ENCODE data around the gene NPIPB6.

GRCh38 chr16:28311913-28312312 is 51.4 kb downstream of the NPIPB6 start:
- TF ChIP-seq CTCF (IDR thresholded peaks at IDR 0.05; ENCODE audit: low read depth, low read length, missing input control) (no peak), TAF1 (conservative IDR thresholded peaks at IDR 0.05) (no peak), FOXA1 (IDR thresholded peaks at IDR 0.05) (no peak), ATF3 (IDR thresholded peaks at IDR 0.05) (no peak), RXRA (IDR thresholded peaks at IDR 0.05) (no peak), RAD21 (IDR thresholded peaks at IDR 0.05) (no peak), YY1 (IDR thresholded peaks at IDR 0.05) (no peak), GABPA (IDR thresholded peaks at IDR 0.05 in 1 of 2, conservative IDR thresholded peaks at IDR 0.05 in 1 of 2) (no peak), HNF4G (IDR thresholded peaks at IDR 0.05) (no peak)
- TF ChIP-seq, protein P1, sequence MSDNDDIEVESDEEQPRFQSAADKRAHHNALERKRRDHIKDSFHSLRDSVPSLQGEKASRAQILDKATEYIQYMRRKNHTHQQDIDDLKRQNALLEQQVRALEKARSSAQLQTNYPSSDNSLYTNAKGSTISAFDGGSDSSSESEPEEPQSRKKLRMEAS (IDR thresholded peaks at IDR 0.05), result no peak
- TF ChIP-seq, protein P2, sequence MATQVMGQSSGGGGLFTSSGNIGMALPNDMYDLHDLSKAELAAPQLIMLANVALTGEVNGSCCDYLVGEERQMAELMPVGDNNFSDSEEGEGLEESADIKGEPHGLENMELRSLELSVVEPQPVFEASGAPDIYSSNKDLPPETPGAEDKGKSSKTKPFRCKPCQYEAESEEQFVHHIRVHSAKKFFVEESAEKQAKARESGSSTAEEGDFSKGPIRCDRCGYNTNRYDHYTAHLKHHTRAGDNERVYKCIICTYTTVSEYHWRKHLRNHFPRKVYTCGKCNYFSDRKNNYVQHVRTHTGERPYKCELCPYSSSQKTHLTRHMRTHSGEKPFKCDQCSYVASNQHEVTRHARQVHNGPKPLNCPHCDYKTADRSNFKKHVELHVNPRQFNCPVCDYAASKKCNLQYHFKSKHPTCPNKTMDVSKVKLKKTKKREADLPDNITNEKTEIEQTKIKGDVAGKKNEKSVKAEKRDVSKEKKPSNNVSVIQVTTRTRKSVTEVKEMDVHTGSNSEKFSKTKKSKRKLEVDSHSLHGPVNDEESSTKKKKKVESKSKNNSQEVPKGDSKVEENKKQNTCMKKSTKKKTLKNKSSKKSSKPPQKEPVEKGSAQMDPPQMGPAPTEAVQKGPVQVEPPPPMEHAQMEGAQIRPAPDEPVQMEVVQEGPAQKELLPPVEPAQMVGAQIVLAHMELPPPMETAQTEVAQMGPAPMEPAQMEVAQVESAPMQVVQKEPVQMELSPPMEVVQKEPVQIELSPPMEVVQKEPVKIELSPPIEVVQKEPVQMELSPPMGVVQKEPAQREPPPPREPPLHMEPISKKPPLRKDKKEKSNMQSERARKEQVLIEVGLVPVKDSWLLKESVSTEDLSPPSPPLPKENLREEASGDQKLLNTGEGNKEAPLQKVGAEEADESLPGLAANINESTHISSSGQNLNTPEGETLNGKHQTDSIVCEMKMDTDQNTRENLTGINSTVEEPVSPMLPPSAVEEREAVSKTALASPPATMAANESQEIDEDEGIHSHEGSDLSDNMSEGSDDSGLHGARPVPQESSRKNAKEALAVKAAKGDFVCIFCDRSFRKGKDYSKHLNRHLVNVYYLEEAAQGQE (IDR thresholded peaks at IDR 0.05), result no peak

All from liver (tissue), 3 donors.